ENCODE data around the gene PIK3IP1.

- TF ChIP-seq POLR2A (IDR thresholded peaks at IDR 0.05; ENCODE audit: low read depth, low read length), result no peak
- no peak for TF ChIP-seq POLR2AphosphoS5 (IDR thresholded peaks at IDR 0.05; ENCODE audit: low read depth, low read length)
- TF ChIP-seq POU2F2 (IDR thresholded peaks at IDR 0.05; ENCODE audit: low read depth, low read length), result no peak
- no peak for TF ChIP-seq TAF1 (IDR thresholded peaks at IDR 0.05; ENCODE audit: low read depth, low read length)
These were observed 3.6 kb downstream of the PIK3IP1 start for GRCh38 chr22:31288496-31289240.
